ENCODE results near the gene RUNX3.

The RUNX3 gene

DNA sequence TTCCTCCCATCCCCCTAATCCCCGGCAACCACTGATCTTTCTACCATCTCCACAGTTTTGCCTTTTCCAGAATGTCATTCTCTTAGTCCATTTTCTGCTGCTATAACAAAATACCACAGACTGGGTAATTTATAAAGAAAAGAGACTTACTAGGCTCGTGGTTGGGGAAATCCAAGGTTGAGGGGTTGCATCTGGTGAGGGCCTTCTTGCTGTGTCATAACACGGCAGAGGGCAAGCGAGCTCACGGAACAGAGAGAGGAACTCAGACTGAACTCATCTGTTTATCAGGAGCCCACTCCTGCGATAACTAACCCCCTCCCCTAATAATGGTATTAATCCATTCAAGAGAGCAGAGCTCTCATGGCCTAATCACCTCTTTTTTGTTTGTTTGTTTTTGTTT is 52.0 kb downstream of the RUNX3 start:
- no peak for DNase-seq

DNA sequence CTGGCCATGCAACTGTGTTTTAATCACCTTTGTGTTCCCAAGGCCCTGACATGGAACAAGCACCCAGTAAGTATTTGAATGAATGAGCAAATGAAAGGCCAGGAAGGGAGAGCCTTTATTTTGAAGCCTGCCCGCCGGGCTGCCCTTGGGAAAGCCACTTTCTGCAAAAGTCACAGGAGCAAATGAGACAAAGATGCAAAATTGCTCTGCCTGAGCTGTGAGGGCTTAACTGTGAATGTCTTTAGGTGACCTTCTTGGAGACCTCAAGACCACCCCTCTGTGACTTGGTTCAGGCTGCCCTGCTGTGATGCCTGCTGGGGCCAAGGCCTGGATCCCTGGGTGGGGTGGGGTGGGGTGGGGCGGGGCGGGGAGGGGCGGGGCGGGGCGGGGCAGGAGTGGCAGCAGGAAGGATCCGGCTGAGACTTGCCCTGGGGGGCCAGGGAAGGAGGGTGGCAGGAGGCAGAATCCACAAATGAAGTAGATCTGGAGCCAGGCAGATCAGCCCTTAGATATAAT is 54.0 kb downstream of the RUNX3 start:
- DNase-seq = no peak

DNA sequence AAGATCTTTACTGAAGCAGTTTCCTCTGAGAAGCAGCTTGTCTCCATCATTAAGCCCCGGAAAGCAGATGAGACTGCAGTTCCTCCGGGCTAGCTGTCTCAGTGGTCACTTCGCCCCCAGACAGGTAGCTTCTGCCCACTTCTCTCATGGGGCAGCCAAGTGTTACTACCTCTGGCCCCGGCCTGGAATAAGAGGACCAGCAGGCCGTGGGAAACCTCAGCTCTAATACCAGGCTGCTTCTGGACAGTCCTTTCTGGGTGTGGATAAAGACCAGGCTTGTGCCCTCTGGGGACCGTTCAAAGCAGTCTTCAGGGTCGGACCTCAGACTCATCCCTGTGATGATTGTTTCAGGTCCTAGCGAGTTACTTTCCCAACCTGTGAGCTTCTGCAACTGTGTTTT is 54.8 kb downstream of the RUNX3 start:
- DNase-seq = no peak

DNA sequence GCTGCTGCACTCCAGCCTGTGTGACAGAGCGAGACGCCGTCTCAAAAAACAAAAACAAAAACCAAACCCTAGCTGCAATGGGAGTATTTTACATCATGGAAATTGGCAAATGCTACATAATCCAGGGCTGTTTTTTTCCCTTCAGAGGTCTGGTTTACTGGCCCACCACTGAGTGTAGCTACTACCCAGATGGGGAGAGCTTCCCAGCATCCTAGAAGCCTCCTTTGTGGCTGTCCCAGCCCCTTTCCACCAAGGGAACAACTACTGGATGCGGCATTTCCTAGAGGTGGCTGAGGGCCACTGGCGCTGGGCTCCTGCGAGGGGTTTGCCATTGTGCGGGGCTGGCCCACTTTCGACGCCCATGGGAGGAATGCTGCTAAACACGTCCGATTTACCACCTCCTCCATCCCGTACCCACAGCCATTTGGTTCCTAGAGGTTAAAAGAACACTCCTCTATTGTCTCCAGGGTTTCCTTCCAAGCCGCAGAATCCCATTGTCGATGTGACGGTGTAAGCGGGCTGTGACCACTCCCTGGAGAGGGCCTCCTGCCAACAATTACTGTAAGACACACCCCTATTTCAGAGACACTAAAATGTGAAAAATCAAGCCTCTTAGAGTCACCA is 55.4 kb downstream of the RUNX3 start:
- DNase-seq = no peak

DNA sequence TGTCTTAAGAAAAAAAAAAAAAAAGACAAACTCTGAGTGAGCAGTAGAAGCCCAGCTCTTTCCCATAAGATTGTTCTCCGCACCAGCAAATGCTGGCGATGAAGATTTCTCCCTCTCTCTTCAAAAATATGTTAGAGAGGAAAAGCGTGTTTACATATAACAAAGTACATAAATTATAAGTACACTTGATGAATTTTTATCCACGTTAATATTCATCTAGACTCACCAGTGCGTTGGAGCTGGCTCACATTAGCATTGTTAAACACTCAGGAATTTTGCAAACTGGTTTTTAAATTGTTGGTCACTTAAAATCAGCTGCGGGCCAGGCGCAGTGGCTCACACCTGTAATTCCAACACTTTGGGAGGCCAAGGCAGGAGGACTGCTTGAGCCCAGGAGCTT is 56.0 kb downstream of the RUNX3 start:
- no peak for DNase-seq

DNA sequence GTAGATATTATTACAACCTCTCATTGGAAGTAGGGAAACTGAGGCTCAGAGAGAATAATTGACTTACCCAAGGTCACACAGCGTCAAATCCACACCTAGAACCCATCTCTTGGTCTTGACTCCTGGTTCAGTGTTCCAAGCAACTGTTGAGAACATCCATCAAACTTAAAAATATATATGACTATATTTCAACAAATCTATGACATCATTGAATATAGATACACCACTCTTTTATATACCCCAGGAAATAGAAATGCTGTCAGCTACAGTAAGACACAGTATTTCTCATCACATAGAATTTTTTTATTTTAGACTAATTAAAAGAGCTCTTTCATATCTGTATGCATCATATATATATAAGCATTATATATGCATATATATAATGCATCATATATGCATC is 56.9 kb downstream of the RUNX3 start:
- DNase-seq = no peak

DNA sequence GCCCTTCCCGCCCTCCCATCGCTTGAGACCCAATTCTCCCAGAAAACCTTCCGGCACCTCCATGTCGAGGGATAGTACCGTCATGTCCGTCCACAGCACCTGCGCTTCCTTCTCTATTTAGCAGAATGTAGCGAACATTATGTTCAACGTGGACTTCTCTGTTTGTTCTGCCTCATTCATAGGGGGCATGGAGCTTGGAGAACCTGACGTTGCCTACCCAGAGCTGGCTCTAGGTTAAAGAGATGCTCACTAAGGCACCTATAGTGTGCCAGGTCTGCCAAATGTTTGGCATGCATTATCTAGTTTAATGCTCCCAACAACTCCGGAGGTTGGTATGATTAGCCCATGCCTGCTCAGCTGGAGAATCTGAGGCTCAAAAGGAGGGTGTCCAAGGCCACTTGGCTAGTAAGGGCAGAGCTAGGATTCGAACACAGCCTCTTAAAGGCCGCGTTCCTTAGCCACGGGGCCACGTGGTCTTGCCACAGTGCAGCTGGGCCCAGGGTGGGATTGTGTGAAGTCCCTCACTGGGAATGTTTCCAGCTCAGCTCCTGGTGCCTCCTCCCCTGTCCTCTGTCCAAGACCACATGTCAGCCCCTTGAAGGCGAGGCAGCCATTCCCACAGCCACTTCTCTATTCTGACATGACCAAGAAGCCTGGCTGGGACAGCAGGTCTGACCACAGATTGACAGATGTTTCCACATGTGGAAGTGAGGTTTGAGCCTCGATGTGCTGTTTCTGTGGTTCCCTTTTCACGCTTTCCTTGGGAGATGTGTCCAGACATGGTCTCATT is 57.8 kb downstream of the RUNX3 start:
- no peak for DNase-seq

DNA sequence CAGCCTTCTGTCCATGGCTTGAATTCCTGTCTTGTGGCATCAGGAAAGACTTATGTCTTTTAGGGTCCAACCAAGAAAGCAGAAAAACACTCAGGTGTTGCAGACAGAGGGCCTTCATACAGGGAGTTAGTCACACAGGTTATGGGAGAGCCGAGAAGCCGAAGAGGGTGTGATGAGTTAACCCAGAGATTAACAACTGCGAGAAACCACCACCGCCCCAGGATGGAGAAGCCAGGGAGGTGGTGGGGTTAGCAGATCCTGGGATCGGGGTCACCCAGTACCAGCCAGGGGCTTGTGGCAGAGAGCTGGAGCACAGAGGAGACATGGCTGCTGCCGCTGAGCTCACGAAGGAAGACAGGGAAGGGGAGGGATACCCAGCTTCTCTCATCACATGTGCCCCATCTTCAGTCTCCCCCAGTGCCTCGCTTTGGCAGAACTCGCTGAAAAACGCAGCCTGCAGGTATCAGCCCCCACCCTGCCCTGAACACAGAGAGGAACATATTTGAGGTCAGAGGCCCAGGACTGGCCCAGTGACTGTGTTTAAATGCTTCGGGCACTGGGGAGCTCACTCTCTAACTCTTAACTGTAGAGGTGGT is 58.7 kb downstream of the RUNX3 start:
- DNase-seq = no peak

DNA sequence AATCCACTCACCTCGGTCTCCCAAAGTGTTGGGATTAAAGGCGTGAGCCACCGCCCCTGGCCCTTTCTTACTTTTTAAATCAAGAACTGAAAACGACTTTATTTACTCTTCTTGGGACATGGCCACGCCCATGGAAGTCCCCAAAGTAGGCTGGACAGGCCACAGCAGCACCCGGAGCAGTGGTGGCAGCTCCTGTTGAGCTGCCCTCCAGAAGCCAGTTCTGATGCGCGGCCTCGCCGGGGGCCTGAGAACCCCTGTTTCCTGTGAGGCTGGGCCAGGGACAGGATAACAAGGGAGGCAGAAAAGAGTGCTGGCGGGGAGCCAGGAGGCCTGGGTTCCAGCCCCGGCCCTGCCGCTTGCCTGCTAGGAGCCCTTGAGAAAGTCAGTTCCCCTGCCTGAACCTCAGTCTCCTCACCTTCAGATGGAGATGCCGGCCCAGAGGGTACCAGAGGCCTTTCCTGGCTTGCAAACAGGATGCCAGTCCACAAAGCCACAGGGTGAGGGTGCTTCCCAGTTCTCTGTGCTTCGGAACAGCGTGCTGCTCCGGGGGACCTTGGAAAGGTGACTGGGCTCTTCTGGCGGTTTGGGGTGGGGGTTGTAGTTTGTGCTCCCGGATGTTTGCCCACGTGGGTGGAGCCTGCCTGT is 59.4 kb downstream of the RUNX3 start:
- DNase-seq = no peak

DNA sequence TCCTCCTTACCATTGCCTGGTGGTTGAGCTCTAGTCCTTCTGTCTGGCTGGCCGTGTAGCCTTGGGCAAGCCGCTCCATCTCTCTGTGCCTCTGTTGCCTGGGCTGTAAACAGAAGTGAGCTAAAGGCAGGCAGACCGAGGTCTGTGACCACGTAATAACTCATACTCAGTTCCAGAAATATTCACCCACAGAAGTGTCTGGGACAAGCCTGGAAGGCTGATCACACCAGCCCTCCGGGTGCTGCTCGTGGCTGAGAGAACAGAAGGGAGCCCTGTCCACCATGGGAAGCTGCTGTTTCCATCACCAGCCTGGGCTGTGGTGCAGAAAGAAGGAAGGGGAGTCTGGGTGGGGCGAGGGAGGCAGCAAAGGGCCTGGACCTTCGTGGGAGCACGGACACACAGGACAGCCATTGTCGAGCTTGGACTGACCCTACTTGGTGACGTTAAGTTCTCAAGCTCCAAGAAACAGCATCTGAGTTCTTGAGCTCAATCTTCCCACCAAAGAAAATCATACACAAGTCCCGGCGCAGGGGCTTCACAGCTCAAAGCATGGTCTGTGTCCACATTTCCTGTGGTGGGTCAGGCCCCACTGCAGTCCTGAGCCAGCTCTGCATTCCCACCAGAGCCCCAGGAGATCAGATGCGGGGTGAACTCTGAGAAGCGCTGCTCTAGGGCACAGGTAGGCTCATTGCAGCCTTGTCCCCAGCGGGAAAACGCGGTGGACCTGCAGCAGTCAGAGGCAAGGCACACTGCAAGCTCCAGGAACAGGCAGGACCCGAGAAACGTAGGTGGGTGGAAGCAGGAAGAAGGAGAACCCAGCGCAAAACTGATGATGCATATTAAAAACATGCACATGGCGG is 61.8 kb downstream of the RUNX3 start:
- no peak for DNase-seq

DNA sequence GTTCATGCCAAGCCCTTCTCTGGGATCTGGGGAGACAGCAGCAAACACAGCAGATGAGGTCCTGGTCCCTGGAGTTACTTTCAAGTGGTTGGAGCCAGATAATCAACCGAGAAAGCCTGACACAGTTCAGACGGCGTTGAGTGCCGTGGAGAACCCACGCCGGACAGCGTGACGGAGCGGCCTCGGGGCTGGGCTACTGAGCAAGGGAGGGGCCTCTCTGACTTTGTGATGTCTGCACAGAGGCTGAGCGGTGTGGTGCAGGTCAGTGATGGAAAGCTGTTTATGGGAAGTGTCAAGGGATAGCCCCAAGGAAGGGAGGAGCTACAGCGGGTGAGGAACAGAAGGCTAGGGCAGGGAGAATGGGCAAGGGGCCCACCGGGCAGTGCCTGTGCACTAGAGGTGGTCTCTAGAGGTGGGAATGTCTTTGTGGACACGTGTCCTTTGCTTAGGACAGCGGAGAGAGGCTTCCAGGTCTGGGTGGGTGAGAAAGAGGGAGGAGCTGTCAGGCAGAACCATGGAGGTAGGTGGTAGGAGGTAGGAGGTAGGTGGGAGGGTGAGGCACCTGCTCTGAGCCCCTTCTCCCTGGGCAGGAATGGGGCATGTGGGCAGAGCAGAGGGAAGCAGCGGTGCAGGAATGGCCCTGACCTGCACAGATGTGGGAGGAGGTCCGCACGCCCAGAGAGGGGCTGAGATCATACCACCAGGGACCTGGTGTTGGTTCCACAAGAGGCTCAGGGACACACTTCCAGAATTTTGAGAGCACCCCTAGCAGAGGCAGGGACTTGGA is 62.8 kb downstream of the RUNX3 start:
- DNase-seq = no peak

DNA sequence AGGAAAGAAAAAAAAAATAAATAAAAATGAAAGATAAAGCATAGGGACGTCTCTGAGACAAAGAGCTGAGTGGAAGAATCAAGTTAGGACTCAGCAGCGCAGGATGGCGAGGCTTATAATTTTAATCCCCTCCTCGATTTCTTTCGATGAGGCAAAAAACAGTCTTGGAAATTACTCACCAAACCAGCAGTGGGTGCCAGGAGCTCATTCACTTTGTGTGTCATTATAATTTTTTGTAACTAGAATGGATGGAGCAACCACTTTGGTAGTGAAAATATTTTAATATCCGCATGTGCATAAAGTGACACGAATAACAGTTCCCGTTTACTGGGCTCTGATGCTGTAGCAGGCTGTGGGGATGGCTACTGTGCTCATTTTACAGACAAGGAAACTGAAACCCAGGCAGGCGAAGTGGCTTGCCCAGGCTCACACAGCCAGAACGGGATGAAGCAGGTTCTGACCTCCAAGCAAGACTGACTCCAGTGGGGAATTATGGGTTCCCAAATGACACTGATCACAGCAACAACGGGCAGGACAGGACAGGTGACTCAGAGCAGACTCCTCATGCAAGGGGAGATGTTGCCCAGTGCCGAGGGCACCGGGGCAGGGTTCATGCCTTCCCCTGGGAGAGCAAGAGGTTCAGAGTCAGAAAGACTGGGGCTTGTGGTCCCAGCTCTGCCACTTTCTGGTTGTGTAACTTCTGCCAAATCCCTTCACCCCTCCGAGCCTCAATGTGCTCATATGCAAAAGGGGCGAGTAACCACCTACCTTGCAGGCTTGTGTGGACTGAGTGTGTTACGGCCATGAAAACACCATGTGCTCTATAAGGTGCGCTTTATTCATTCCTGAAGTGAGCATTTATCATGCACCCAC is 63.6 kb downstream of the RUNX3 start:
- DNase-seq = no peak

DNA sequence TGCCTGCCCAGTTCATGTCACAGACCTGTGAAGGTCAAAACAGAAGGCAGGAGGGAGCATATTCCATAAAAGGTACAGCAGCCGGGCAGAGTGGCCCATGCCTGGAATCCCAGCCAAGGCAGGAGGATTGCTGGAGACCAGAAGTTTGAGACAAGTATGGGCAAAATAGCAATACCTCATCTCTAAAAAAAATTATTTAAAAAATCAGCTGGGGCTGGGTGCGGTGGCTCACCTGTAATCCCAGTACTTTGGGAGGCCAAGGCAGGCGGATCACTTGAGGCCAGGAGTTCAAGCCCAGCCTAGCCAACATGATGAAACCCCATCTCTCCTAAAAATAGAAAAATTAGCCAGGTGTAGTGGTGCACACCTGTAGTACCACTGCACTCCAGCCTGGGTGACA is 64.5 kb downstream of the RUNX3 start:
- no peak for DNase-seq

DNA sequence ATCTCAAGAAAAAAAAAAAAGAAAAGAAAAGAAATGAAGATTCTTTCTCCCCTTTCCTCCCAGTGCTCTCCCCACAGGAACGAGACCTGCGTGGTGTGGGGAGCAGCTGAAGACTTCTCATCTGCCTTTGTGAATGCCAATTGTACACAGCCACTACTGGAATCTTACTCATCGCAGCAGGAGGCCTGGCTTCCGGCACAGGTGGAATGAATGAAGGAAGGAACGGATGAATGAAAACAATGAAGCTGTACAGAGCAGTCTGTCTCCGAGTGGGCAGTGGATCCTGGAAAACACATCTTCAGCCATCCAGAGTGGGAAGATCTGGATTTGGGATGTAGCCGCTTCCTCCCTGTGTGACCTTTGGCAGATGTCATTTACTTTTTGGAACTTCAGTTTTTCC is 64.9 kb downstream of the RUNX3 start:
- DNase-seq = no peak

DNA sequence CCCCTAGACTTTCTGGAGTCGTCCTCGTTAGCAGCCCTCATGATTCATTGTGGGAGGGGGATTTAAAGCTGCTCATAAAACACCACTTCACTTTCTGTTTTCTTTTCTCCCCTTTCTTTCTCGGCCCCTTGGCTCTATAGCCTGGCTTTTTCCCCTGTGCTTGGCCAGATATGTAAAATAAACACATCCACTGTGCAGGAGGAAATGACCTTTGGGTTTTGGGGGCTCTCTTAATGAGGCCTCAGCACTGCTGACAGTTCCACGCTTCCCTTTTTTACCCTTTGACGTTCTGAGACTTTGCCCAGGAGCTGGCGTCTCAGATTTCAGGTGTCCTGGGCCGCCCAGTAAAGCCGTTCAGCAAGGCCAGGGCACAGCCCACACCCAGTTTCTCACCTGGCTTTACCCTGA is 65.7 kb downstream of the RUNX3 start:
- DNase-seq = no peak

DNA sequence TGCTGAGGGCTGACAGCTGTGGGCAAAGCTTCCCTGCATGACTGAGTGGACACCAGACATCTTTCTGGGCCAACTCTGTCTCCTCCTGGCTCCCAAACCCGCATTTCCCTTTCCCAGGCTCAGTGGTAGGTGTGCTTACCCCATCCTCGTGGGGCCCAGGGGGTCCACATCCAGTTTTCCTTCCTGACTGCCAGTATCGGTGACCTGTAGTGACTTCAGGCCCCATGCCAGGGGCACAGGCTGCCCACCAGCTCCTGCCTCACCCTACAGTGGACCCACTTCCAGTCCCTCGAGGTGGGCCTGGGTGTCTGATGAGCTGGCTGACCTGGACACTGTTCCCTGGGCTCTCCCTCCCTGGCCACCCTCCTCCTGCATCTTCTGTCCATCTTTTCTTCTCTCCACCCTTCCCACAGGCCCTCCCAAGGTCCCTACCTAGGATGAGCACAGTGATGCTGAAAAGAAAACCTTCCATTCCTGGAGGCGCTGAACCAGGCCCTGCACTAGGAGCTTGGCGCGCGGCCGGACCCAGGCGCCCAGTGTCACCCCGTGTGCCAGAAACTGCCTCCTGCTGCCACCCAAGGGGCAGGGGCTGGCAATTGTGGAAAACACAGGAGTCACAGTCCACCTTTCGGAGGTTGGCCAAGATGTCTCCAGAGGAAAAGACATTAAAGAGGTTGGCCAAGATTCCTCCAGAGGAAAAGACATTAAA is 67.1 kb downstream of the RUNX3 start:
- no peak for DNase-seq

DNA sequence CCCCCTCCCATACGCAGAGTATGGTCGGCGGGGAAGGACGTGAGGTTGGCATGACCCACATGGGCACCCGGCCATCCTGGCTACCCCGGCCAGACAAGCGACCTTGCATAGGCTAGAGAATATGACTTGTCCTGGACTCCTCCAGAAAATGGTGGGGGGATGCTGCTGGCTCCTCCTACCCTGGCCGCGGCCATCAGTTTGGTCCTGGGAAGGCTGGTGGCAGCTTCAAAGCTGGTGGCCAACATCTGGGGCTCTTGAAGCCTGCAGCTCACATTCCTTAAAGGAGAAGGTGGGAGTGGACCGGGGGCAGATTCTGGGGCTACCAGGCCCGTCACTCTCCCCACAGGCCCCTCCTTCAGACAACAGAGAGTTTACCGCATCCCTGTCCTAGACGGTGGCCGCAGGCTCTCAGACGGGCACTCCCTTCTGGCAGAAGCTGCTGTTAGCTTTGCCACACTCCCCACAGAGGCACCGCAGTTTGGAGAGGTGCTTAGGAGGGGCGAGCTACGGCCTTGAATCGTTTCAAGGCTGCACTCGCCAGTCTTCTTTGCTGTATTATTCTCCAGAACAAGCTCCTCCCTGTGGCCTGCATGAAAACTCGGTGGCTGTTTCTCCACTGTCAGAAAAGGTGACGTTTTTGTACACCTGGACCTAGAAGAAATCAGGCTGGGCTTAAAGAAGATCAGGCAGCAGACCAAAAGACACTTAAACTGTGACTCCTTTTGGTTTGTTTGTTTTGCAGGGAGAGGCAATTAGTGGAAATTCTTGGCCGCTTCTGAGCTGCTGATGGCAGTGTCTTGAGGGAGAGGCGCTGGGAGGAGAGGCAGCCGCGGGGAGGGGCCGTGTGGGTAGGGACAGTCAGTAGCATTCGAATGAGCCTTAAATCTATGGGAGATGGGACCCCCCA is 68.0 kb downstream of the RUNX3 start:
- DNase-seq = no peak

DNA sequence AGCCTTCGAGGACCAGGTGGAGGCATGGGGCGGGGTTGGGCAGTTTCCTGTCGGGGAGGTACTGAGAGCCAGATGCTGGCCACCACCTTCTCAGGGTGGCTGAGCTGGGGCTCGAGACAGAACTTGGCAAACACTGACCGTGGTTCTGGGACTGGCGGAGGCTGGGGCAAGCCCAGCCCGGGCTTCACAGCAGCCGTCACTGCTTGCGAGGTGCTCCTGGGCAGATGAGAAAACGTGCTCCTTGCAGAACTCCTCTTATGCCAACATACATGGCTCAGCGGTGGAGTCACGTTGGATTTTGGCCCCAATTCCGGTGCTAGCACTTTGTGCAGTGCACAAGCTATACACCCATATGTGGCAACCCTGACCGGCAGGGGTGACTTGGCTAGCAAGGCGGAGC is 69.2 kb downstream of the RUNX3 start:
- DNase-seq = no peak
